PC-3 (cell line): ENCODE measurements around the gene AEBP1. TPM values are rescaled to one million over a fixed set of nuclear protein-coding genes. Genes with fewer than 3 reads are reported as not detected.

Experiments used
- ATAC-seq: fragments of 200-7000 bp; cut with Tn5 transposase; 2 replicates; pipeline ENCODE4 v1.9.1; 2020; ENCODE audit warnings: mild to moderate bottlenecking, moderate library complexity
- BruUV-seq: library from RNA; stranded (reverse); fragments of 400-500 nt; replicated peaks from 2 replicates; lab custom pipeline; 2021; lab: Mats Ljungman, UMichigan
- CTCF ChIA-PET: fragments of 300-600 bp; sonication (Branson Sonifier 250); formaldehyde crosslinking; loops from one replicate; lab custom pipeline; 2022; ENCODE audit warnings: antibody characterized with exemption; lab: Charles Lee
- POLR2A ChIA-PET: fragments of 300-600 bp; sonication (Branson Sonifier 250); formaldehyde crosslinking; loops from one replicate; lab custom pipeline; 2022; ENCODE audit warnings: antibody characterized with exemption; ENCODE audit not compliant: unreplicated experiment; lab: Charles Lee
- DNase-seq: peaks from one replicate; pipeline ENCODE4 v3.0.0-alpha.2; 2015
- H2AFZ ChIP-seq: fragments of 300-600 bp; sonication (generic); 2 replicates; pipeline ENCODE4 v1.6.0; 2016; ENCODE audit warnings: antibody characterized with exemption, low read length
- H3F3A ChIP-seq: fragments of 300-600 bp; sonication (generic); one replicate; pipeline ENCODE4 v1.6.0; 2017; ENCODE audit warnings: antibody characterized with exemption, low read length, control low read depth, mild to moderate bottlenecking; ENCODE audit not compliant: unreplicated experiment
- H3K27ac ChIP-seq: fragments of 300-600 bp; sonication (generic); 2 replicates; pipeline ENCODE4 v1.5.1; 2016; ENCODE audit warnings: mild to moderate bottlenecking, low read length
- H3K27me3 ChIP-seq: fragments of 300-600 bp; sonication (generic); 2 replicates; pipeline ENCODE4 v1.6.1; 2016; ENCODE audit warnings: low read length, mixed read lengths
- H3K36me3 ChIP-seq: fragments of 300-600 bp; sonication (generic); 2 replicates; pipeline ENCODE4 v1.6.1; 2016; ENCODE audit warnings: low read depth, mixed run types, low read length, mixed read lengths
- H3K4me1 ChIP-seq: fragments of 300-600 bp; sonication (generic); 2 replicates; pipeline ENCODE4 v1.5.1; 2016; ENCODE audit warnings: low read length; ENCODE audit not compliant: insufficient read depth
- H3K4me2 ChIP-seq: fragments of 300-600 bp; sonication (generic); 2 replicates; pipeline ENCODE4 v1.6.0; 2016; ENCODE audit warnings: low read length
- H3K4me3 ChIP-seq: fragments of 300-600 bp; sonication (generic); 2 replicates; pipeline ENCODE4 v1.5.1; 2016; ENCODE audit warnings: mild to moderate bottlenecking, low read length, mixed read lengths
- H3K79me2 ChIP-seq: fragments of 300-600 bp; sonication (generic); 2 replicates; pipeline ENCODE4 v1.6.1; 2017; ENCODE audit warnings: low read length, mixed read lengths
- H3K9ac ChIP-seq: fragments of 300-600 bp; sonication (generic); 2 replicates; pipeline ENCODE4 v1.6.0; 2016; ENCODE audit warnings: mild to moderate bottlenecking, low read length
- H3K9me2 ChIP-seq: fragments of 300-600 bp; sonication (generic); replicated peaks from 2 replicates; pipeline ENCODE4 v1.6.1; 2016; ENCODE audit warnings: mixed run types, low read length, mixed read lengths
- H3K9me3 ChIP-seq: fragments of 300-600 bp; sonication (generic); 2 replicates; pipeline ENCODE4 v1.6.1; 2016; ENCODE audit warnings: low read length, mixed read lengths
- H4K20me1 ChIP-seq: fragments of 300-600 bp; sonication (generic); 2 replicates; pipeline ENCODE4 v1.6.1; 2016; ENCODE audit warnings: low read length, mixed read lengths
- CTCF ChIP-seq: fragments of 300-600 bp; sonication (generic); conservative IDR thresholded peaks from 2 replicates; pipeline ENCODE4 v1.5.1; 2017; ENCODE audit warnings: antibody characterized with exemption, low read depth, mild to moderate bottlenecking, low read length
- EZH2 ChIP-seq: fragments of 300-600 bp; sonication (generic); IDR thresholded peaks from one replicate; pipeline ENCODE4 v1.6.1; 2017; ENCODE audit warnings: antibody characterized with exemption, mild to moderate bottlenecking, low read length; ENCODE audit not compliant: unreplicated experiment
- EZH2phosphoT487 ChIP-seq: fragments of 300-600 bp; sonication (generic); IDR thresholded peaks from 2 replicates; pipeline ENCODE4 v1.6.1; 2018; ENCODE audit warnings: mild to moderate bottlenecking, antibody characterized with exemption, low read length, borderline replicate concordance
- intact Hi-C: fragments of 100-400 bp; cut with micrococcal nuclease; formaldehyde crosslinking; loops from 2 replicates; pipeline ENCODE4 v1.9.0; 2023
- total RNA-seq: library from RNA; depleted of rRNA; stranded (reverse); fragments of >200 nt; gene quantifications from 2 replicates; pipeline ENCODE4 v1.2.3, GENCODE V29; 2014

Gene AEBP1
- total RNA-seq, 1 experiment from 2014 or later, result not detected

GRCh38 chr7:44077681-44078091 is 26.5 kb upstream of the AEBP1 start:
- no TSS peak for BruUV-seq
- Histone ChIP-seq H3K4me2 (no peak overlapping the region), H3K9ac (no peak overlapping the region), H3K36me3 (peaks cover 18% of the 10 kb centered on the region; the same call in 1 of the 2 replicates), H3F3A (peaks cover 9% of the 10 kb centered on the region), H3K4me3 (no peak overlapping the region), H3K9me3 (no peaks in the 10 kb centered on the region), H3K27ac (no peak overlapping the region), H3K9me2 (no peaks in the 10 kb centered on the region), H4K20me1 (no peaks in the 10 kb centered on the region), H3K79me2 (peaks cover 23% of the 10 kb centered on the region), H3K27me3 (no peaks in the 10 kb centered on the region), H3K4me1 (peaks cover 34% of the 10 kb centered on the region), H2AFZ (no peak overlapping the region)
- no peak for TF ChIP-seq CTCF
- ATAC-seq (no peak), DNase-seq (no peak)
- POLR2A ChIA-PET, result no interaction called here
- intact Hi-C loops, result no loop called here
- CTCF ChIA-PET, result no interaction called here

GRCh38 chr7:44078521-44078920 is 25.6 kb upstream of the AEBP1 start:
- intact Hi-C loops, result no loop called here
- POLR2A ChIA-PET, result interaction anchor here (0.5 kb wide), 1 partner anchor 76 kb away, joined by 4 read pairs; no protein-coding TSS in a partner anchor
- Histone ChIP-seq H3K27ac (no peak overlapping the region), H3K79me2 (peaks cover 17% of the 10 kb centered on the region), H3K9me3 (no peaks in the 10 kb centered on the region), H3K9ac (no peak overlapping the region), H3K4me3 (no peak overlapping the region), H3K4me2 (no peak overlapping the region), H3K36me3 (peaks cover 13% of the 10 kb centered on the region; the same call in 1 of the 2 replicates), H3K27me3 (no peaks in the 10 kb centered on the region), H3F3A (peaks cover 9% of the 10 kb centered on the region), H4K20me1 (no peaks in the 10 kb centered on the region), H2AFZ (no peak overlapping the region), H3K4me1 (peaks cover 25% of the 10 kb centered on the region), H3K9me2 (no peaks in the 10 kb centered on the region)
- no TSS peak for BruUV-seq
- no peak for DNase-seq
- CTCF ChIA-PET, result no interaction called here
- ATAC-seq, result no peak
- TF ChIP-seq EZH2 (no peak), CTCF (no peak), EZH2phosphoT487 (no peak)

GRCh38 chr7:44079331-44080021 is 24.7 kb upstream of the AEBP1 start:
- Histone ChIP-seq H3K36me3 (peaks cover 13% of the 10 kb centered on the region; the same call in 1 of the 2 replicates), H3F3A (peaks cover 4% of the 10 kb centered on the region), H3K79me2 (peaks cover 17% of the 10 kb centered on the region), H4K20me1 (no peaks in the 10 kb centered on the region), H3K4me1 (peaks cover 16% of the 10 kb centered on the region), H3K27me3 (no peaks in the 10 kb centered on the region), H3K9me3 (no peaks in the 10 kb centered on the region), H3K9me2 (no peaks in the 10 kb centered on the region), H3K9ac (no peak overlapping the region), H3K4me3 (no peak overlapping the region), H3K27ac (no peak overlapping the region), H3K4me2 (no peak overlapping the region), H2AFZ (no peak overlapping the region)
- POLR2A ChIA-PET, result no interaction called here
- intact Hi-C loops, result no loop called here
- DNase-seq (no peak), ATAC-seq (no peak)
- no peak for TF ChIP-seq CTCF
- TF ChIP-seq EZH2phosphoT487, result no peak
- TF ChIP-seq EZH2, result no peak
- BruUV-seq, result no TSS peak
- CTCF ChIA-PET, result no interaction called here
